Fibroblast of pulmonary artery (primary cell): ENCODE results near the gene ZXDB.

Experiments used
- DNase-seq: peaks from one replicate; pipeline ENCODE4 v3.0.0-alpha.2; 2010; ENCODE audit warnings: low read depth
- H3K4me3 ChIP-seq: replicated peaks from 2 replicates; pipeline ENCODE4 v1.5.1; 2011; ENCODE audit warnings: low read depth, mild to moderate bottlenecking, control low read depth, low read length, moderate library complexity
- CTCF ChIP-seq: IDR thresholded peaks from 2 replicates; pipeline ENCODE4 v1.5.1; 2011; ENCODE audit warnings: mild to moderate bottlenecking, control low read depth, low read length, inconsistent platforms; ENCODE audit errors: missing control alignments

The ZXDB gene

GRCh38 chrX:57640674-57641016 is 48.8 kb downstream of the ZXDB start:
- DNase-seq: no peak
- TF ChIP-seq CTCF: no peak
- H3K4me3 ChIP-seq: no peak overlapping the region

GRCh38 chrX:57641338-57641737 is 49.5 kb downstream of the ZXDB start:
- H3K4me3 ChIP-seq: no peak overlapping the region
- DNase-seq: no peak
- TF ChIP-seq CTCF: no peak

GRCh38 chrX:57643698-57644097 is 51.9 kb downstream of the ZXDB start:
- no peak overlapping the region for H3K4me3 ChIP-seq
- no peak for TF ChIP-seq CTCF
- DNase-seq: peak; percentile 13

- H3K4me3 ChIP-seq: no peak overlapping the region
- DNase-seq: no peak
- no peak for TF ChIP-seq CTCF
Observed at GRCh38 chrX:57647020-57647419, 55.2 kb downstream of the ZXDB start.
